ENCODE measurements around the gene TNFRSF21.

DNA sequence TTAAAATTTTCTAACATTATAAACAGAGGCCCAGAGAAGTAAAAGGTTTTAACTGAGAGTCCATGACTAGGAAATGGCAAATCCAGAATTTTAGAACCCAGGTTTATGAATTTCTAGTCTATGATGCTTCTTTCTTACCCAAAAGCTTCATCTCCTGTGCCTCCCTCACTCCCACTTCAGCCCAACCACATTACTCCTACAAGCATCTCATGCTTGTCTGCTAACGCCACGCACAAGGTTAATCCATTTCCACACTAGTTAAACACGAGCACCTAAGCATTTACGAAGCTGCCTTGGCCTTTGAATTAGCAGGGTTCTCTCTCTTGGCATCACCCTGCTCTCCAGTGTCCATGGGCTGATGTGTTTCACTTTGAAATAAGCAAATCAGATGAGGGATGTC lies 32.0 kb downstream of the TNFRSF21 start:
- TF ChIP-seq, protein P1, sequence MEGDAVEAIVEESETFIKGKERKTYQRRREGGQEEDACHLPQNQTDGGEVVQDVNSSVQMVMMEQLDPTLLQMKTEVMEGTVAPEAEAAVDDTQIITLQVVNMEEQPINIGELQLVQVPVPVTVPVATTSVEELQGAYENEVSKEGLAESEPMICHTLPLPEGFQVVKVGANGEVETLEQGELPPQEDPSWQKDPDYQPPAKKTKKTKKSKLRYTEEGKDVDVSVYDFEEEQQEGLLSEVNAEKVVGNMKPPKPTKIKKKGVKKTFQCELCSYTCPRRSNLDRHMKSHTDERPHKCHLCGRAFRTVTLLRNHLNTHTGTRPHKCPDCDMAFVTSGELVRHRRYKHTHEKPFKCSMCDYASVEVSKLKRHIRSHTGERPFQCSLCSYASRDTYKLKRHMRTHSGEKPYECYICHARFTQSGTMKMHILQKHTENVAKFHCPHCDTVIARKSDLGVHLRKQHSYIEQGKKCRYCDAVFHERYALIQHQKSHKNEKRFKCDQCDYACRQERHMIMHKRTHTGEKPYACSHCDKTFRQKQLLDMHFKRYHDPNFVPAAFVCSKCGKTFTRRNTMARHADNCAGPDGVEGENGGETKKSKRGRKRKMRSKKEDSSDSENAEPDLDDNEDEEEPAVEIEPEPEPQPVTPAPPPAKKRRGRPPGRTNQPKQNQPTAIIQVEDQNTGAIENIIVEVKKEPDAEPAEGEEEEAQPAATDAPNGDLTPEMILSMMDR (conservative IDR thresholded peaks at IDR 0.05; ENCODE audit: low read depth, low read length), result no peak
- TF ChIP-seq EZH2 (IDR thresholded peaks at IDR 0.05; ENCODE audit: low read length, unreplicated experiment), result no peak
